Measurements from ENCODE around the gene DCN.

DNA sequence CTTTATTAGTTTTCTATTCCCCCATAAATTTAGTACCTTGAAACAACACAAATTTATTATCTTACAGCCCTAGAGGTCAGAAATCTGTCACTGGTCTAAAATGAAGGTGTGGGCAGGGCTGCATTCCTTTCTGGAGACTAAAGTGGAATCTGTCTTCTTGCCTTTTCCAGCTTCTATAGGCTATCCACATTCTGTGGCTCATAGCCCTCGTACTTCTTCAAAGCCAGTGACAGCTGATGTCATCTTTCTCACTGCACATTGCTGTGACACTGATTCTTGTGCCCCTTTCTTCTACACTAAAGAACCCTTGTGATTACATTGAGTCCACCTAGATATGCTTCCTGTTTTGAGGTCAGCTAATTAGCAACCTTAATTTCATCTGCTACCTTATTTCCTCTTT is 23.2 kb upstream of the DCN start:
- TF ChIP-seq POLR2AphosphoS5 (IDR thresholded peaks at IDR 0.05; ENCODE audit: insufficient read depth in 1 of 2, low read depth in 1 of 2) (no peak), POLR2A (IDR thresholded peaks at IDR 0.05) (no peak)
- TF ChIP-seq, protein P1, sequence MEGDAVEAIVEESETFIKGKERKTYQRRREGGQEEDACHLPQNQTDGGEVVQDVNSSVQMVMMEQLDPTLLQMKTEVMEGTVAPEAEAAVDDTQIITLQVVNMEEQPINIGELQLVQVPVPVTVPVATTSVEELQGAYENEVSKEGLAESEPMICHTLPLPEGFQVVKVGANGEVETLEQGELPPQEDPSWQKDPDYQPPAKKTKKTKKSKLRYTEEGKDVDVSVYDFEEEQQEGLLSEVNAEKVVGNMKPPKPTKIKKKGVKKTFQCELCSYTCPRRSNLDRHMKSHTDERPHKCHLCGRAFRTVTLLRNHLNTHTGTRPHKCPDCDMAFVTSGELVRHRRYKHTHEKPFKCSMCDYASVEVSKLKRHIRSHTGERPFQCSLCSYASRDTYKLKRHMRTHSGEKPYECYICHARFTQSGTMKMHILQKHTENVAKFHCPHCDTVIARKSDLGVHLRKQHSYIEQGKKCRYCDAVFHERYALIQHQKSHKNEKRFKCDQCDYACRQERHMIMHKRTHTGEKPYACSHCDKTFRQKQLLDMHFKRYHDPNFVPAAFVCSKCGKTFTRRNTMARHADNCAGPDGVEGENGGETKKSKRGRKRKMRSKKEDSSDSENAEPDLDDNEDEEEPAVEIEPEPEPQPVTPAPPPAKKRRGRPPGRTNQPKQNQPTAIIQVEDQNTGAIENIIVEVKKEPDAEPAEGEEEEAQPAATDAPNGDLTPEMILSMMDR (IDR thresholded peaks at IDR 0.05): no peak

Measured in vagina (tissue), 2 donors.